GM12864 (cell line): ENCODE data around the gene EFCAB11.

ENCODE experiments used
- DNase-seq: peaks from one replicate; pipeline ENCODE4 v3.0.0-alpha.2; 2011; ENCODE audit warnings: low read depth
- H3K4me3 ChIP-seq: 2 replicates; pipeline ENCODE4 v1.5.1; 2011; ENCODE audit warnings: mild to moderate bottlenecking, low read depth, low read length, control low read depth
- TF ChIP-seq, protein P1 (sequence below): IDR thresholded peaks from 2 replicates; pipeline ENCODE4 v1.5.1; 2011; ENCODE audit warnings: low read depth, mild to moderate bottlenecking, moderate library complexity, low read length, control low read depth, inconsistent platforms; ENCODE audit errors: missing control alignments

EFCAB11 gene

GRCh38 chr14:89810101-89810500 is 144.4 kb downstream of the EFCAB11 start:
- TF ChIP-seq, protein P1, sequence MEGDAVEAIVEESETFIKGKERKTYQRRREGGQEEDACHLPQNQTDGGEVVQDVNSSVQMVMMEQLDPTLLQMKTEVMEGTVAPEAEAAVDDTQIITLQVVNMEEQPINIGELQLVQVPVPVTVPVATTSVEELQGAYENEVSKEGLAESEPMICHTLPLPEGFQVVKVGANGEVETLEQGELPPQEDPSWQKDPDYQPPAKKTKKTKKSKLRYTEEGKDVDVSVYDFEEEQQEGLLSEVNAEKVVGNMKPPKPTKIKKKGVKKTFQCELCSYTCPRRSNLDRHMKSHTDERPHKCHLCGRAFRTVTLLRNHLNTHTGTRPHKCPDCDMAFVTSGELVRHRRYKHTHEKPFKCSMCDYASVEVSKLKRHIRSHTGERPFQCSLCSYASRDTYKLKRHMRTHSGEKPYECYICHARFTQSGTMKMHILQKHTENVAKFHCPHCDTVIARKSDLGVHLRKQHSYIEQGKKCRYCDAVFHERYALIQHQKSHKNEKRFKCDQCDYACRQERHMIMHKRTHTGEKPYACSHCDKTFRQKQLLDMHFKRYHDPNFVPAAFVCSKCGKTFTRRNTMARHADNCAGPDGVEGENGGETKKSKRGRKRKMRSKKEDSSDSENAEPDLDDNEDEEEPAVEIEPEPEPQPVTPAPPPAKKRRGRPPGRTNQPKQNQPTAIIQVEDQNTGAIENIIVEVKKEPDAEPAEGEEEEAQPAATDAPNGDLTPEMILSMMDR, result no peak
- no peak for DNase-seq
- no peak overlapping the region for H3K4me3 ChIP-seq

- TF ChIP-seq, protein P1, result no peak
- no peak overlapping the region for H3K4me3 ChIP-seq
- no peak for DNase-seq
Observed at GRCh38 chr14:89807892-89808291, 146.6 kb downstream of the EFCAB11 start.

GRCh38 chr14:89807151-89807550 is 147.4 kb downstream of the EFCAB11 start:
- H3K4me3 ChIP-seq, result no peak overlapping the region
- DNase-seq, result no peak
- TF ChIP-seq, protein P1, result no peak

GRCh38 chr14:89806451-89806850 is 148.1 kb downstream of the EFCAB11 start:
- no peak for DNase-seq
- H3K4me3 ChIP-seq, result no peak overlapping the region
- TF ChIP-seq, protein P1, result no peak

GRCh38 chr14:89805501-89805900 is 149.0 kb downstream of the EFCAB11 start:
- H3K4me3 ChIP-seq, result no peak overlapping the region
- TF ChIP-seq, protein P1, result no peak
- no peak for DNase-seq

- TF ChIP-seq, protein P1, result no peak
- H3K4me3 ChIP-seq, result no peak overlapping the region
- no peak for DNase-seq
Observed at GRCh38 chr14:89803542-89803941, 151.0 kb downstream of the EFCAB11 start.

DNA sequence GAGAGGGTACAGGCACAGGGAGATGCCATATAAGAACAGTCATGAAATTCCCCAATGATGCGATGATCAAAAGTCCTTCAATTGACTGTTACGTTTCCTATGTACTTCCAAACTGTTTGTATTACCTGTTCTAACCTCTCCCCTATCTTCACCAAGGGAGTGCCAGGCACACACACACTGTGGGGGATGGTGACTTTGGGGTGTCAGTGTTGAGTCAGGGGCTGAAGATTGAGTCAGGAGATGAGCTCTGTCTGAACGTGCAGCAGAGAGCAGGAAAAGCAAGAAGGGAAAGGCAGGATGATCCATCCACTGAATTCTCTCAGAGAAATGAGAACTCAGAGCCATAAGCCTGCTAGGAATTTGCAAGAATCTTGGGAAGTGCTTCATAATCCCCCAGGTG is 153.4 kb downstream of the EFCAB11 start:
- no peak for DNase-seq
- TF ChIP-seq, protein P1, result no peak
- no peak overlapping the region for H3K4me3 ChIP-seq
